ENCODE measurements around the gene KLK4. TPM values are rescaled to one million over a fixed set of nuclear protein-coding genes. Genes with fewer than 3 reads are reported as not detected.

KLK4 gene
- total RNA-seq, 1 experiment from 2014 or later = 0.70 TPM

DNA sequence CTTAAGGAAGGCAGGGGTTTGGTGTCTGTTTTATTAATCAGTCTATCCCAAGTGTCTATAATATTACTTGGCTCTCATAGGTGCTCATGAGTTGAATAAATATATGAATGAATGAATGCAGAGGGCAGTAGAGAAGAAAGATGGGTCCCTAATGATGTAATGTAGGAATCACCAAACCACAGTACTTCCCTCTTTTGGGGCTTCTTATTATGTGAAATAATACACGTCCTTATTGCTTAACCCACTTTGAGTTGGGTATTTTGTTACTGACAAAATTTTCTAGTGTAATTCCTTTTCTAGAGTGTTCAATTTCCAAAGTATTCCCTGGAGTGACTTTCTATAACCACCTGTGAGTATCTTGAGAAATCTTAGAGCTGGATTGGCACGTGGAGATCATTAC is 28.4 kb upstream of the KLK4 start (continued):
- TF ChIP-seq, protein P1, sequence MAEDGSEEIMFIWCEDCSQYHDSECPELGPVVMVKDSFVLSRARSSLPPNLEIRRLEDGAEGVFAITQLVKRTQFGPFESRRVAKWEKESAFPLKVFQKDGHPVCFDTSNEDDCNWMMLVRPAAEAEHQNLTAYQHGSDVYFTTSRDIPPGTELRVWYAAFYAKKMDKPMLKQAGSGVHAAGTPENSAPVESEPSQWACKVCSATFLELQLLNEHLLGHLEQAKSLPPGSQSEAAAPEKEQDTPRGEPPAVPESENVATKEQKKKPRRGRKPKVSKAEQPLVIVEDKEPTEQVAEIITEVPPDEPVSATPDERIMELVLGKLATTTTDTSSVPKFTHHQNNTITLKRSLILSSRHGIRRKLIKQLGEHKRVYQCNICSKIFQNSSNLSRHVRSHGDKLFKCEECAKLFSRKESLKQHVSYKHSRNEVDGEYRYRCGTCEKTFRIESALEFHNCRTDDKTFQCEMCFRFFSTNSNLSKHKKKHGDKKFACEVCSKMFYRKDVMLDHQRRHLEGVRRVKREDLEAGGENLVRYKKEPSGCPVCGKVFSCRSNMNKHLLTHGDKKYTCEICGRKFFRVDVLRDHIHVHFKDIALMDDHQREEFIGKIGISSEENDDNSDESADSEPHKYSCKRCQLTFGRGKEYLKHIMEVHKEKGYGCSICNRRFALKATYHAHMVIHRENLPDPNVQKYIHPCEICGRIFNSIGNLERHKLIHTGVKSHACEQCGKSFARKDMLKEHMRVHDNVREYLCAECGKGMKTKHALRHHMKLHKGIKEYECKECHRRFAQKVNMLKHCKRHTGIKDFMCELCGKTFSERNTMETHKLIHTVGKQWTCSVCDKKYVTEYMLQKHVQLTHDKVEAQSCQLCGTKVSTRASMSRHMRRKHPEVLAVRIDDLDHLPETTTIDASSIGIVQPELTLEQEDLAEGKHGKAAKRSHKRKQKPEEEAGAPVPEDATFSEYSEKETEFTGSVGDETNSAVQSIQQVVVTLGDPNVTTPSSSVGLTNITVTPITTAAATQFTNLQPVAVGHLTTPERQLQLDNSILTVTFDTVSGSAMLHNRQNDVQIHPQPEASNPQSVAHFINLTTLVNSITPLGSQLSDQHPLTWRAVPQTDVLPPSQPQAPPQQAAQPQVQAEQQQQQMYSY (CRISPR knock-in tag; IDR thresholded peaks at IDR 0.05) = no peak
- TF ChIP-seq FOXK1 (CRISPR knock-in tag; IDR thresholded peaks at IDR 0.05) = no peak

DNA sequence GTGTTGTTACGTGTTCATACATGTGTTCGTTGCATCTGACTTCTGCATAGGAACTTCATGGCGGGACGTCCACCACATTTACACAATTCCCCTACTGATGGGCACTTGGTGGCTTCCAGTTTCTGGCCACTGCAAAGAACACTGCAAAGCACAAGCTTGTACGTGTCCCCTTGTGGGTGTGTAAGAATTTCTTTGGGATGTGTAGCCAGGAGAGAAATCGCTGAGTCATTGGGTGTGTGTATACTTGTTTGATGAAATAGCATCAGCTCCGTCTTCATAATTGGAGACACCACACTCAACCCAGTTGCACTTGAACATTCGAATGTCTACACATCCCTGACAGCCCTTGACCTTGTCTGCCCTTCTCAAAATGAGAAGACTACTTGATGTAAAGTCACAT is 22.4 kb upstream of the KLK4 start:
- Mint-ChIP-seq H3K4me3 (no peak overlapping the region), H3K9me3 (no peaks in the 10 kb centered on the region), H3K36me3 (no peaks in the 10 kb centered on the region), H3K4me1 (peaks cover 6% of the 10 kb centered on the region), H3K27ac (no peak overlapping the region), H3K27me3 (ENCODE audit: low read depth) (peaks cover 32% of the 10 kb centered on the region)
- ATAC-seq (no peak), DNase-seq (ENCODE audit: low spot score) (no peak)
- POLR2A ChIA-PET = interaction anchor here (0.7 kb wide), 1 partner anchor 154 kb away, joined by 3 read pairs; no protein-coding TSS in a partner anchor
- TF ChIP-seq NFE2L1 (CRISPR knock-in tag; IDR thresholded peaks at IDR 0.05) (no peak), ZNF121 (CRISPR knock-in tag; IDR thresholded peaks at IDR 0.05) (no peak), NFATC4 (CRISPR knock-in tag; IDR thresholded peaks at IDR 0.05) (no peak), NFYB (CRISPR knock-in tag; conservative IDR thresholded peaks at IDR 0.05; ENCODE audit: low read depth) (no peak), ZNF416 (CRISPR knock-in tag; IDR thresholded peaks at IDR 0.05) (no peak), IRF2 (CRISPR knock-in tag; IDR thresholded peaks at IDR 0.05; ENCODE audit: borderline replicate concordance, low read depth) (no peak), NR2C2 (CRISPR knock-in tag; IDR thresholded peaks at IDR 0.05) (no peak), FOXJ3 (CRISPR knock-in tag; IDR thresholded peaks at IDR 0.05; ENCODE audit: borderline replicate concordance) (no peak), KAT7 (CRISPR knock-in tag; IDR thresholded peaks at IDR 0.05; ENCODE audit: borderline replicate concordance) (no peak)
- TF ChIP-seq, protein P2, sequence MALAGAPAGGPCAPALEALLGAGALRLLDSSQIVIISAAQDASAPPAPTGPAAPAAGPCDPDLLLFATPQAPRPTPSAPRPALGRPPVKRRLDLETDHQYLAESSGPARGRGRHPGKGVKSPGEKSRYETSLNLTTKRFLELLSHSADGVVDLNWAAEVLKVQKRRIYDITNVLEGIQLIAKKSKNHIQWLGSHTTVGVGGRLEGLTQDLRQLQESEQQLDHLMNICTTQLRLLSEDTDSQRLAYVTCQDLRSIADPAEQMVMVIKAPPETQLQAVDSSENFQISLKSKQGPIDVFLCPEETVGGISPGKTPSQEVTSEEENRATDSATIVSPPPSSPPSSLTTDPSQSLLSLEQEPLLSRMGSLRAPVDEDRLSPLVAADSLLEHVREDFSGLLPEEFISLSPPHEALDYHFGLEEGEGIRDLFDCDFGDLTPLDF (CRISPR knock-in tag; IDR thresholded peaks at IDR 0.05) = no peak
- TF ChIP-seq, protein P3, sequence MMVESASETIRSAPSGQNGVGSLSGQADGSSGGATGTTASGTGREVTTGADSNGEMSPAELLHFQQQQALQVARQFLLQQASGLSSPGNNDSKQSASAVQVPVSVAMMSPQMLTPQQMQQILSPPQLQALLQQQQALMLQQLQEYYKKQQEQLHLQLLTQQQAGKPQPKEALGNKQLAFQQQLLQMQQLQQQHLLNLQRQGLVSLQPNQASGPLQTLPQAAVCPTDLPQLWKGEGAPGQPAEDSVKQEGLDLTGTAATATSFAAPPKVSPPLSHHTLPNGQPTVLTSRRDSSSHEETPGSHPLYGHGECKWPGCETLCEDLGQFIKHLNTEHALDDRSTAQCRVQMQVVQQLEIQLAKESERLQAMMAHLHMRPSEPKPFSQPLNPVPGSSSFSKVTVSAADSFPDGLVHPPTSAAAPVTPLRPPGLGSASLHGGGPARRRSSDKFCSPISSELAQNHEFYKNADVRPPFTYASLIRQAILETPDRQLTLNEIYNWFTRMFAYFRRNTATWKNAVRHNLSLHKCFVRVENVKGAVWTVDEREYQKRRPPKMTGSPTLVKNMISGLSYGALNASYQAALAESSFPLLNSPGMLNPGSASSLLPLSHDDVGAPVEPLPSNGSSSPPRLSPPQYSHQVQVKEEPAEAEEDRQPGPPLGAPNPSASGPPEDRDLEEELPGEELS (CRISPR knock-in tag; IDR thresholded peaks at IDR 0.05) = no peak
- TF ChIP-seq, protein P4, sequence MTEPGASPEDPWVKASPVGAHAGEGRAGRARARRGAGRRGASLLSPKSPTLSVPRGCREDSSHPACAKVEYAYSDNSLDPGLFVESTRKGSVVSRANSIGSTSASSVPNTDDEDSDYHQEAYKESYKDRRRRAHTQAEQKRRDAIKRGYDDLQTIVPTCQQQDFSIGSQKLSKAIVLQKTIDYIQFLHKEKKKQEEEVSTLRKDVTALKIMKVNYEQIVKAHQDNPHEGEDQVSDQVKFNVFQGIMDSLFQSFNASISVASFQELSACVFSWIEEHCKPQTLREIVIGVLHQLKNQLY (CRISPR knock-in tag; IDR thresholded peaks at IDR 0.05) = no peak
- TF ChIP-seq, protein P5, sequence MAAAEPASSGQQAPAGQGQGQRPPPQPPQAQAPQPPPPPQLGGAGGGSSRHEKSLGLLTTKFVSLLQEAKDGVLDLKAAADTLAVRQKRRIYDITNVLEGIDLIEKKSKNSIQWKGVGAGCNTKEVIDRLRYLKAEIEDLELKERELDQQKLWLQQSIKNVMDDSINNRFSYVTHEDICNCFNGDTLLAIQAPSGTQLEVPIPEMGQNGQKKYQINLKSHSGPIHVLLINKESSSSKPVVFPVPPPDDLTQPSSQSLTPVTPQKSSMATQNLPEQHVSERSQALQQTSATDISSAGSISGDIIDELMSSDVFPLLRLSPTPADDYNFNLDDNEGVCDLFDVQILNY (CRISPR knock-in tag; IDR thresholded peaks at IDR 0.05) = no peak
- TF ChIP-seq, protein P6, sequence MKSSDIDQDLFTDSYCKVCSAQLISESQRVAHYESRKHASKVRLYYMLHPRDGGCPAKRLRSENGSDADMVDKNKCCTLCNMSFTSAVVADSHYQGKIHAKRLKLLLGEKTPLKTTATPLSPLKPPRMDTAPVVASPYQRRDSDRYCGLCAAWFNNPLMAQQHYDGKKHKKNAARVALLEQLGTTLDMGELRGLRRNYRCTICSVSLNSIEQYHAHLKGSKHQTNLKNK (CRISPR knock-in tag; IDR thresholded peaks at IDR 0.05) = no peak
- TF ChIP-seq, protein P7, sequence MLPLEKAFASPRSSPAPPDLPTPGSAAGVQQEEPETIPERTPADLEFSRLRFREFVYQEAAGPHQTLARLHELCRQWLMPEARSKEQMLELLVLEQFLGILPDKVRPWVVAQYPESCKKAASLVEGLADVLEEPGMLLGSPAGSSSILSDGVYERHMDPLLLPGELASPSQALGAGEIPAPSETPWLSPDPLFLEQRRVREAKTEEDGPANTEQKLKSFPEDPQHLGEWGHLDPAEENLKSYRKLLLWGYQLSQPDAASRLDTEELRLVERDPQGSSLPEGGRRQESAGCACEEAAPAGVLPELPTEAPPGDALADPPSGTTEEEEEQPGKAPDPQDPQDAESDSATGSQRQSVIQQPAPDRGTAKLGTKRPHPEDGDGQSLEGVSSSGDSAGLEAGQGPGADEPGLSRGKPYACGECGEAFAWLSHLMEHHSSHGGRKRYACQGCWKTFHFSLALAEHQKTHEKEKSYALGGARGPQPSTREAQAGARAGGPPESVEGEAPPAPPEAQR (CRISPR knock-in tag; IDR thresholded peaks at IDR 0.05) = no peak
- TF ChIP-seq, protein P8, sequence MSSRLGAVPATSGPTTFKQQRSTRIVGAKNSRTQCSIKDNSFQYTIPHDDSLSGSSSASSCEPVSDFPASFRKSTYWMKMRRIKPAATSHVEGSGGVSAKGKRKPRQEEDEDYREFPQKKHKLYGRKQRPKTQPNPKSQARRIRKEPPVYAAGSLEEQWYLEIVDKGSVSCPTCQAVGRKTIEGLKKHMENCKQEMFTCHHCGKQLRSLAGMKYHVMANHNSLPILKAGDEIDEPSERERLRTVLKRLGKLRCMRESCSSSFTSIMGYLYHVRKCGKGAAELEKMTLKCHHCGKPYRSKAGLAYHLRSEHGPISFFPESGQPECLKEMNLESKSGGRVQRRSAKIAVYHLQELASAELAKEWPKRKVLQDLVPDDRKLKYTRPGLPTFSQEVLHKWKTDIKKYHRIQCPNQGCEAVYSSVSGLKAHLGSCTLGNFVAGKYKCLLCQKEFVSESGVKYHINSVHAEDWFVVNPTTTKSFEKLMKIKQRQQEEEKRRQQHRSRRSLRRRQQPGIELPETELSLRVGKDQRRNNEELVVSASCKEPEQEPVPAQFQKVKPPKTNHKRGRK (CRISPR knock-in tag; IDR thresholded peaks at IDR 0.05; ENCODE audit: borderline replicate concordance) = no peak
- TF ChIP-seq, protein P9, sequence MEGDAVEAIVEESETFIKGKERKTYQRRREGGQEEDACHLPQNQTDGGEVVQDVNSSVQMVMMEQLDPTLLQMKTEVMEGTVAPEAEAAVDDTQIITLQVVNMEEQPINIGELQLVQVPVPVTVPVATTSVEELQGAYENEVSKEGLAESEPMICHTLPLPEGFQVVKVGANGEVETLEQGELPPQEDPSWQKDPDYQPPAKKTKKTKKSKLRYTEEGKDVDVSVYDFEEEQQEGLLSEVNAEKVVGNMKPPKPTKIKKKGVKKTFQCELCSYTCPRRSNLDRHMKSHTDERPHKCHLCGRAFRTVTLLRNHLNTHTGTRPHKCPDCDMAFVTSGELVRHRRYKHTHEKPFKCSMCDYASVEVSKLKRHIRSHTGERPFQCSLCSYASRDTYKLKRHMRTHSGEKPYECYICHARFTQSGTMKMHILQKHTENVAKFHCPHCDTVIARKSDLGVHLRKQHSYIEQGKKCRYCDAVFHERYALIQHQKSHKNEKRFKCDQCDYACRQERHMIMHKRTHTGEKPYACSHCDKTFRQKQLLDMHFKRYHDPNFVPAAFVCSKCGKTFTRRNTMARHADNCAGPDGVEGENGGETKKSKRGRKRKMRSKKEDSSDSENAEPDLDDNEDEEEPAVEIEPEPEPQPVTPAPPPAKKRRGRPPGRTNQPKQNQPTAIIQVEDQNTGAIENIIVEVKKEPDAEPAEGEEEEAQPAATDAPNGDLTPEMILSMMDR (IDR thresholded peaks at IDR 0.05) = no peak
- CTCF ChIA-PET = interaction anchor here (8.1 kb wide), 1 partner anchor 84 kb away, joined by 93 read pairs; no protein-coding TSS in a partner anchor

Measured in WTC11 (cell line).